MM.1S (cell line): ENCODE data around the gene PARD3.

Experiments used
- CTCF ChIP-seq: fragments of 300-600 bp; sonication (generic); IDR thresholded peaks from 2 replicates; pipeline ENCODE4 v1.5.1; 2016; ENCODE audit warnings: antibody characterized with exemption, low read length, mixed read lengths
- EZH2phosphoT487 ChIP-seq: fragments of 300-600 bp; sonication (generic); IDR thresholded peaks from 2 replicates; pipeline ENCODE4 v1.6.1; 2018; ENCODE audit warnings: antibody characterized with exemption, low read length

- TF ChIP-seq CTCF (no peak), EZH2phosphoT487 (no peak)
These were observed 517.4 kb downstream of the PARD3 start for GRCh38 chr10:34297541-34298345.
